ENCODE results near the gene TM6SF1.

DNA sequence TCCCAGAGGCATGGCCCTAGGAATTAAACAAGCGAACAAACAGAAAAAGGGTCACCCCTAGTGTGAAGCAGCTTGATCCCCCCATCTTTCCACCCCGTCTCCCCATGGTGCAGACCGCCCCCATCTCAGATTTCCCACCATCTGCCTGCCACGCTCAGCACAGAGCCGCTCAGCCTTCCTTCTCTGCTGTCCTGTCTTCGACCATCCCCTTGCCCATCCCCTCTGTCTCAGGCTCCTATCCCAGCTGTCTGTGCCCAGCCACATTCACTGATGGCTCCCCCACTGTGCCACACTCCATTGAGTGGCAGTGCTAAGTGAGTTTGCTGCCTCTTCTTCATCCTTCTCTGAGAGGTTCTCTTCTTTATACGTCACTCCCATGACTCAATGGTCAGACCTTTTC is 28.7 kb upstream of the TM6SF1 start:
- TF ChIP-seq EZH2 (IDR thresholded peaks at IDR 0.05; ENCODE audit: insufficient read depth, poor library complexity, severe bottlenecking) (no peak), EZH2phosphoT487 (IDR thresholded peaks at IDR 0.05; ENCODE audit: insufficient read depth, low read depth) (no peak)
